ENCODE data around the gene DNAL4. TPM values are rescaled to one million over a fixed set of nuclear protein-coding genes. Genes with fewer than 3 reads are reported as not detected.

Gene DNAL4
- total RNA-seq, 4 donors from 2014 or later, result 6.7 to 12.8 (median 9.4) TPM

GRCh38 chr22:38828191-38828590, 34.2 kb upstream of the DNAL4 start:
- DNase-seq (ENCODE audit: low spot score), result no peak
- no peak for TF ChIP-seq CTCF (IDR thresholded peaks at IDR 0.05)
- ATAC-seq (ENCODE audit: low FRiP score), result no peak

GRCh38 chr22:38827510-38827909, 33.6 kb upstream of the DNAL4 start:
- no peak for TF ChIP-seq CTCF (IDR thresholded peaks at IDR 0.05)
- ATAC-seq (ENCODE audit: low FRiP score), result no peak
- no peak for DNase-seq (ENCODE audit: low spot score)

DNA sequence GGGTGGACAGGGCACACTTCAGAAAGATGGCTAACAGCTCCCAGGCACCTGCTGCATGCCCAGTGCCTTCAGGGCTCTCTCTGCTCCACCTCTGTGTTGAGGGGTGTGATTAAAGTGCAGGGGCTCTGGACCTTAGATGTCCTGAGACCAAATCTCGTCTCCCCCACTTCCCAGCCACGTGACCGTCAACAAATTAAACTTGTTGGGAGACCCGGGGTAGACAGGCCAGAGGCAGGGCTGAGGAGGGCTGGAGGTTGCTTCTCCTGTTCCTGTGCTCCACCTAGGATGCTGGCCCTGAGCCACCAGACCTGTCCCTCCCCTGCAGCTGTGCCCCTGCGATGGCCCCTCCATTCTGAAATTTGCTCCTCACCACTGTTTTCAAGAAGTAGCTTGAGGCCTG, 32.9 kb upstream of the DNAL4 start:
- DNase-seq (ENCODE audit: low spot score) (no peak), ATAC-seq (ENCODE audit: low FRiP score) (no peak)
- TF ChIP-seq CTCF (IDR thresholded peaks at IDR 0.05), result no peak

DNA sequence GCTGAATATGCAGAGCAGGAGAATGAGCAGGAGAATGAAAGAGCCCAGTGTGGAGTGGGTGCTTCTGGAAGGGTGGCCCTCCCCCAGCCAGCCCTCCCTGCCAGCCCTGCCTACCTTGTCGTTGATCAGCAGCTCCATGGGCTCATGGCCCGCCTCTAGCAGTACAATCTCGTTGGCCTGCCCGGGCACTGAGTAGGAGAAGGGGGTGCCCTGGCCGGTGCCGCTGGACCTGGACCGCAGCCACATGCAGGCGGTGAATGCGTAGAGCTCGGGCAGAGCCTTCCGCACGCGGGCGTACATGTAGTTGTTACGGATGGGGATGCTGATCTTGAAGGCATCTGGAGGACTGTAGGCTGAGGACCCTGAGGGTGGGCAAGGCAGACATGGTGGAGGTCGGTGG, 32.4 kb upstream of the DNAL4 start:
- DNase-seq (ENCODE audit: low spot score) (no peak), ATAC-seq (ENCODE audit: low FRiP score) (no peak)

GRCh38 chr22:38824585-38824984, 30.6 kb upstream of the DNAL4 start:
- no peak for DNase-seq (ENCODE audit: low spot score)

More for the DNA sequence above, 32.4 kb upstream of the DNAL4 start:
- no peak for TF ChIP-seq CTCF (IDR thresholded peaks at IDR 0.05)

GRCh38 chr22:38823637-38824036, 29.7 kb upstream of the DNAL4 start:
- DNase-seq (ENCODE audit: low spot score) (no peak), ATAC-seq (ENCODE audit: low FRiP score) (no peak)
- TF ChIP-seq CTCF (IDR thresholded peaks at IDR 0.05), result no peak

More at GRCh38 chr22:38824585-38824984, 30.6 kb upstream of the DNAL4 start:
- TF ChIP-seq CTCF (IDR thresholded peaks at IDR 0.05), result no peak
- ATAC-seq (ENCODE audit: low FRiP score), result no peak

DNA sequence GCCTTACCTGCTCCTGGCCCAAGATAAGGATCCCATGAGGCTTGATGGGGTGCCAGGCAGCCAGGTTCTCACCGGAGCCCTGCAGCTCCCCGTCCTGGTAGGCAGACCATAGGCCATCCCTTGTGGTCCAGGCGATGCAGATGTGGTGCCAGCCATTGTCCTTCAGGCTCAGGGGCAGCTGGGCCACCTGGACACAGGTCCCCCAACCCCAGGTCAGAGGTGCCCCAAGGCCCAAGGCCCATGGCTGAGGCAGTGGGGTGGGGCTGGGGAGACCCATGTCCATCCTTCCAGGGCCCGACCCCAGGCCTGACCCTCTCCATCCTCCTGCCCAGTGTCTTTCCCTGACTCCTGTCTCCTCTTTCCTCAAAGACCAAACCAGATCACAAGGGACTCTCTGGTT, 29.1 kb upstream of the DNAL4 start:
- no peak for ATAC-seq (ENCODE audit: low FRiP score)
- TF ChIP-seq CTCF (IDR thresholded peaks at IDR 0.05), result no peak
- no peak for DNase-seq (ENCODE audit: low spot score)
